ENCODE results near the gene ITGA5. TPM values are rescaled to one million over a fixed set of nuclear protein-coding genes. Genes with fewer than 3 reads are reported as not detected.

ITGA5 gene
- total and polyA plus RNA-seq, 9 of the 15 experiments (the other 6 are each of a cell fraction or from before 2014, with no cell fraction given): 9.1 to 82.1 (median 47.4) TPM

GRCh38 chr12:54394281-54394719 is 24.8 kb downstream of the ITGA5 start (continued):
- no peak for TF ChIP-seq ERF (CRISPR knock-in tag; IDR thresholded peaks at IDR 0.05)
- no peak for TF ChIP-seq HMGN3 (IDR thresholded peaks at IDR 0.05; ENCODE audit: borderline replicate concordance, extremely low read depth, insufficient read length, low read depth, low read length)
- TF ChIP-seq HMBOX1 (IDR thresholded peaks at IDR 0.05): 0 out of 2 replicates have a peak, but pooled peaks have one; percentile 26
- peak; percentile 41; the same call in 1 of the 2 replicates for TF ChIP-seq DEAF1 (CRISPR knock-in tag; IDR thresholded peaks at IDR 0.05)
- no peak for TF ChIP-seq MLX (CRISPR knock-in tag; conservative IDR thresholded peaks at IDR 0.05)
- TF ChIP-seq ZBED1 (IDR thresholded peaks at IDR 0.05): 0 out of 2 replicates have a peak, but pooled peaks have one; percentile 58
- no peak for TF ChIP-seq TFE3 (CRISPR knock-in tag; IDR thresholded peaks at IDR 0.05)
- peak; percentile 71 for TF ChIP-seq HDAC2 (IDR thresholded peaks at IDR 0.05)
- peak; percentile 24 to 35; a peak in 2 of 4 replicates for TF ChIP-seq MNT (conservative IDR thresholded peaks at IDR 0.05)
- peak in 1 of 2 experiments; percentile 23; a peak in 1 of 4 replicates for TF ChIP-seq ARNT (IDR thresholded peaks at IDR 0.05)
- TF ChIP-seq DMBX1 (CRISPR knock-in tag; IDR thresholded peaks at IDR 0.05; ENCODE audit: borderline replicate concordance): no peak
- TF ChIP-seq NFATC3 (IDR thresholded peaks at IDR 0.05): no peak
- peak; percentile 65; the same call in 1 of the 2 replicates for TF ChIP-seq ESRRA (IDR thresholded peaks at IDR 0.05; ENCODE audit: borderline replicate concordance, low read depth)
- peak; percentile 77 for TF ChIP-seq BRD9 (IDR thresholded peaks at IDR 0.05; ENCODE audit: low read depth, partially characterized antibody)
- TF ChIP-seq NBN (IDR thresholded peaks at IDR 0.05; ENCODE audit: low read depth): peak; percentile 41; the same call in 1 of the 2 replicates
- TF ChIP-seq YY1 (IDR thresholded peaks at IDR 0.05; ENCODE audit: borderline replicate concordance in 1 of 3, control insufficient read depth in 1 of 3, extremely low read depth in 1 of 3, insufficient read depth in 3 of 3, insufficient read length in 1 of 3, insufficient replicate concordance in 2 of 3, low read depth in 1 of 3, low read length in 2 of 3): no peak
- 0 out of 2 replicates have a peak, but pooled peaks have one; percentile 6 for TF ChIP-seq NFE2 (IDR thresholded peaks at IDR 0.05; ENCODE audit: low read depth)
- TF ChIP-seq ZNF3 (CRISPR knock-in tag; IDR thresholded peaks at IDR 0.05): 0 out of 2 replicates have a peak, but pooled peaks have one; percentile 55
- TF ChIP-seq ZNF740 (CRISPR knock-in tag; IDR thresholded peaks at IDR 0.05): peak; percentile 37; the same call in 1 of the 2 replicates
- no peak for TF ChIP-seq ZNF740 (tag; IDR thresholded peaks at IDR 0.05)
